GM12873 (cell line): ENCODE data around the gene TMEM18.

Source experiments
- CTCF ChIP-seq: IDR thresholded peaks from 2 replicates; pipeline ENCODE4 v1.5.1; 2012; ENCODE audit warnings: low read depth, mild to moderate bottlenecking, moderate library complexity, low read length, control low read depth; ENCODE audit not compliant: insufficient read depth; ENCODE audit errors: missing control alignments

The TMEM18 gene

GRCh38 chr2:675051-675450, 2.2 kb downstream of the TMEM18 start:
- no peak for TF ChIP-seq CTCF

DNA sequence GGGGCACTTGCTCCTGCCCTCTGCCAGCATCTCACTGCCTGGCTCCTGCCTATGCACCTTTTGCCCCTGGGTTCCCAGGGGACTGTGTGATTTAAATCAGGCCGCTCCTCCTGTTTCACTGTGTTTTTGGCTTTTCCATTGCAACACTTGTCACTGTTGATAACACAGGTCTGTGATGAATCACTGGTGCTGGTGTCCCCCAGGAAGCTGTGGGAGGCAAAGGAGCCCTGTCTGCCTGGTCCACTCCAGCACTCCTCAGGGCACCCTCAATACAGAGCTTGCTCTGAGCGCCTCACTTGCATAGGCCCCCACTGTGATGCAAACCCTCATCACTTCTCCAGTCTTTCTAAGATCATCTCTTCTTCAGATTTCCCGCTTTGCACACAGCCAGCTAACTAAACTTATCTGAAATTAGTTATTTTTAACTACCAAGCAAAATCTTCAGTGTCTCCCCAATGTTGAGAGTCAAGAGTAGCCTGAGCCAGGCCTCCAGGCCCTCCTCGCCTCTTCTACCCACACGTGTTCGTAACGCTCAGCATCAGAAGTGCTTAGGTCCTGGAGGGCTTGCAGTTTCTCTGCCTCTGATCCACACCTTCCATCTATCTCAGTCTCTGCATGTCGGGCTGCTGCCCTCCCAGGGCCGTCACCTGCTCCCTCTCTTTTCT, 2.8 kb downstream of the TMEM18 start:
- TF ChIP-seq CTCF, result no peak

- TF ChIP-seq CTCF, result no peak
Measured at GRCh38 chr2:673615-674320, 3.4 kb downstream of the TMEM18 start.

DNA sequence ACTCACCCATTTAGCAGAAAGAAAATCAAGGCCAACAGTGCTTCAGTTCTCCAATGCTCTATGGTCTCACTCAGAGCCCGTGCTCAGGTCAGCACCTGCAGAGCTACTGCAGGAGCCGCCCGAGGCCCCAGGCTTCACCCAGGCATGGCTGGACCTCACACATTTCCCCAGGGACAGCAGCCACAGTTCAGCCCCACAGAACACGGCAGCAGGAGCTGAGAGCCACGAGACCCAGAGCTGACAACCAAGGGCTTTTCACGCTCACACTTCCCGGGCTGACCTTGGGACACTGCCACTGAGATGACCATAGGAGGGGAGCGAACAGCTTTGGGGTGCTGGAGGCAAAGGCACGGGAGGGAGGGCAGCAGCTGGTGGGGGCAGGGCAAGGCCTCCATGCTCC, 4.2 kb downstream of the TMEM18 start:
- no peak for TF ChIP-seq CTCF

- no peak for TF ChIP-seq CTCF
Measured at GRCh38 chr2:672606-672905, 4.7 kb downstream of the TMEM18 start.

DNA sequence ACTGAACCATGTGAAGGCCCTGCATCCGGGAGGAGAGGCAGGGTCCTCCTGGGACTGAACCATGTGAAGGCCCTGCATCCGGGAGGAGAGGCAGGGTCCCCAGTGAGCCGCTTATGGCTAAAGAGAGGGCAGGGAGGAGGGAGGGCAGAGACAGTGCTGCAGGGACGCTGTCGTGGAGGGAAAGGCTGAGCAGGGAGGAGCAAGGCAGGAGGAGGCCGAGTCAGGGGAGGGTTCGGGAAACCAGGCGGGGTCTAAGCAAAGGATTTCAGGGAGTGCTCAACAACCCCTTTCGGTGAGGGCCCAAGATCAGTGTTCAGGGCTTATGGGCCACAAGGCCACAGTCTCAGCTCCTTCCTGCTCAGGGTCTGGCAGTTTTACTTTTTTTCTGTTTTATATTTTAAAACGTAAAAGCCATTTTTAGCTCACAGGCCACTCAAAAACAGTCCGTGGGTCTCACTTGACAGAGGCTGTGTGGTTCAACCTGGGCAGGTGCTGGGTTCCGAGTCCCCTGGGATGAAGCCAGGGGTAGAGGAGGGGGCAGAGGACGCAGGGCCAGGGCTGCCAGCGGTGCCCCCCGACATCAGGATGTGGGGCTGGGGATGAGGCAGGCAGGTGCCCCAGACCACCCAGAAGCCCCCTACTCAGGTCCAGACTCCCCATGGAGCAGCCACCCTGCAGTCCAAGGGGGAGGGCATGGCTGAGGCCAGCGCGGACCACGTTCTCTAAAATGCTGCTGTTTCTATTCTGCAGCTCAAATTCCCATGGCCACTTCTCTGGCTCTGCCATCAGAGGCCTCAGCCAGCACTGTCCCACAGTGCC, 5.2 kb downstream of the TMEM18 start:
- TF ChIP-seq CTCF, result no peak

DNA sequence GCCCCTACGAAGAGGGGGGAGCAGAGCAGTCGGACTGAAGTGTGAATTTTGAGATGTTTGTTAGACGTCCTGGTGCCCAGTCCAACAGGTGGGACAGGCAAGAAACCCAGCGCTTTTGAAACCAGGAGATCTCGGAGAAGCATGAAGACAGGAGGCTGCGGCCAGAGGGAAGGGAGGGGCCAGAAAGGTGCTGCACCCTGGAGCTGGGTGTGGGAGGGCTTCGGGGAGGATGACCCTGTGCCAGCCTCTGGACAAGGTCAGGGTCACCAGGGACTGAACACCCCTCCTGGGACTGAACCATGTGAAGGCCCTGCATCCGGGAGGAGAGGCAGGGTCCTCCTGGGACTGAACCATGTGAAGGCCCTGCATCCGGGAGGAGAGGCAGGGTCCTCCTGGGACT, 6.1 kb downstream of the TMEM18 start:
- no peak for TF ChIP-seq CTCF
